ENCODE data around the gene RASAL1.

Gene RASAL1

DNA sequence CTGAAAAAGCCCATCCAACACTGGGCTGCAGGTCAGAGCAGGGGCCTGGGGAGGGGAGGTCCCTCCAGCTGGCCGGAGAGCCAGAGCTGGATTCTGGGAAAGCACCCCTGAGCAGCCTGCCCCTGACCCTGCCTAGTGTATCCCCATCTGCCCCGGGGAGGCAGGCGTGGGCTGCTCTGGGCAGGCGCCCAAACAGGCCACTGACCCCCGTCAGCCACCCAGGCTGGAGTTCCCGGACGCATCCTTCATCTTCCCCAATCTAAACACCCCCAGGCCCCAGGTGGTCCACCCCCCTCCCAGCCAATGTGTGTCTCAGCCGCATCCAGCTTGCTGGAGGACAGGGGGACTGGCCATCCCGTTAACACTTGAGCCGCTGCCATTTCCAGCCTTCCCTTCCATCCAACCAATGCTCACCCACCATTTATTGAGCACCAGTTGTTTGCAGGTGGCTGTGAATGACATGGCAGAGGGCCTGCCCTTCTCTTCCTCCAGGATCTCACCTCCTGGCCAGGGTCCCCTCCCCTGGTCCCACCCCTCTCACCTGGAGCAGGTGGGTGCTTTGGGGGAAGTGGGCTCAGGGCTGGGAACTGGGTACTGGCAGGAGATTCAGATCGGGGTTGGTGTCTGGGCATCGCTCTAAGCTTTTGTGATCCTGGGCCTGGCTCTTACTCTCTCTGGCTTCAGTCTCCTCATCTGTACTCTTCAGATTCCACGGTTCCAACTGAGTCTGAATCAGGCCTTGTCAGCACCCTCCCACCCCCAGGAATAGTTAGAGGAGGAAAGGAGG lies 79.8 kb downstream of the RASAL1 start:
- DNase-seq = no peak

DNA sequence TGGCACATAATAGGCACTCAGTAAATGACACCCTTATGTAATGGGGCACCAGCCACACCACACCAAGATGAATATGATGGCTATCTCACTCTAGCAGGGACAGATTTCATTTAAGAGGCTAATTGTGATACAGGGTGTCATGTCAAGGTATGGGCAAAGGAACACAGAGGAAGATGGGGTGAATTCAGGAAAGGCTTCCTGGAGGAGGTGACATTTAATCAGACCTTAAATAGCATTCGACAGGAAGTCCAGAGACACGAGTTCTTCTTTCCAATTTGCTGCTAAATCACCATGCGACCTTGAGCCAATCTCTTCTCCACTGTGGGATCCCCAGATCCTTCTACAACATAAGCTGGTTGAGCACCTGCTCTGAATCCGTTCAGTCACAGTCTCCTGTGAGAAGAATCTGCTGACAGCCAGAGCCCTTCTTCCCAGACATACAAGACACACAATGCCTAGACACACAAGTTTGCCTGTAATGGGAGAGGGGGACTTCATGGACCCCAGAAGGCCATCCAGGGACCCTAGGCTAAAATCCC lies 80.5 kb downstream of the RASAL1 start:
- no peak for DNase-seq

- no peak for DNase-seq
Measured at GRCh38 chr12:113052326-113052725, 83.2 kb downstream of the RASAL1 start.

DNA sequence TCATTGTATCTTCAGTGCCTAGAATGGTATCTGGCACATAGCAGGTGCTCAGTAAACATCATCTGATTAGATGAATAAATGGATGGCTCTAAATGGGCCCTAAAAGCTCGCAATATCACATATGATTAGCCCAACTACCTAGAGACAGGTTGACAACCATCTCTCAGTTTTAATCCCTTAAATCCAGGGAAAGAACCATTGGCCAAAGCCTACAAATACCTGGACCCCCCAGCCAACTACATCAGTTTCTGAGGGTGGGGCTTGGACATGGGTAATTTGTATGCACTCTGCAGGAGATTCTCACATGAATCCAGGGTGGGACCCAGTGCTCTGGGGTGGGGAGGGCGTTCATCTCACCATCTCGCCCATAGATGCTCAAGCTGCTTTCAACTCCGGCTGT lies 83.8 kb downstream of the RASAL1 start:
- no peak for DNase-seq

DNA sequence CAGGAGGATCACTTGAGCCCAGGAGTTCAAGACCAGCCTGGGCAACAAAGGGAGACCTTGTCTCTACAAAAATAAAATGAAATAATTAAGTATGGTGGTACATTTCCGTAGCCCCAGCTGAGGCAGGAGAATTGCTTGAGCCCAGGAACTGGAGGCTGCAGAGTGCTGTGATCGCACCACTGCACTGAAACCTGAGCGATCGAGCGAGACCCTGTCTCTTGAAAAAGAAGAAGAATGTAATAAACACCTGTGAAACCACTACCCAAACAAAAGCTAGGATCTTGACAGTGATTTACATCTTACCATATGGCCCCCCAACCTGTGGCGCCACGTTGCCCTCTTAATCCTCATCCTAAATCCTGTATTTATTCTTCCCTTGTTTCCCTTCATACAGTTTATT lies 84.8 kb downstream of the RASAL1 start:
- no peak for DNase-seq

- no peak for DNase-seq
Measured at GRCh38 chr12:113049976-113050742, 85.4 kb downstream of the RASAL1 start.
